Measurements from ENCODE around the gene PERM1. TPM values are rescaled to one million over a fixed set of nuclear protein-coding genes. Genes with fewer than 3 reads are reported as not detected.
"Not testable (repeated sequence)": the region's sequence is repeated elsewhere in the genome, so short reads cannot be mapped to it uniquely, and the experiment has no call there.

The PERM1 gene, protein sequence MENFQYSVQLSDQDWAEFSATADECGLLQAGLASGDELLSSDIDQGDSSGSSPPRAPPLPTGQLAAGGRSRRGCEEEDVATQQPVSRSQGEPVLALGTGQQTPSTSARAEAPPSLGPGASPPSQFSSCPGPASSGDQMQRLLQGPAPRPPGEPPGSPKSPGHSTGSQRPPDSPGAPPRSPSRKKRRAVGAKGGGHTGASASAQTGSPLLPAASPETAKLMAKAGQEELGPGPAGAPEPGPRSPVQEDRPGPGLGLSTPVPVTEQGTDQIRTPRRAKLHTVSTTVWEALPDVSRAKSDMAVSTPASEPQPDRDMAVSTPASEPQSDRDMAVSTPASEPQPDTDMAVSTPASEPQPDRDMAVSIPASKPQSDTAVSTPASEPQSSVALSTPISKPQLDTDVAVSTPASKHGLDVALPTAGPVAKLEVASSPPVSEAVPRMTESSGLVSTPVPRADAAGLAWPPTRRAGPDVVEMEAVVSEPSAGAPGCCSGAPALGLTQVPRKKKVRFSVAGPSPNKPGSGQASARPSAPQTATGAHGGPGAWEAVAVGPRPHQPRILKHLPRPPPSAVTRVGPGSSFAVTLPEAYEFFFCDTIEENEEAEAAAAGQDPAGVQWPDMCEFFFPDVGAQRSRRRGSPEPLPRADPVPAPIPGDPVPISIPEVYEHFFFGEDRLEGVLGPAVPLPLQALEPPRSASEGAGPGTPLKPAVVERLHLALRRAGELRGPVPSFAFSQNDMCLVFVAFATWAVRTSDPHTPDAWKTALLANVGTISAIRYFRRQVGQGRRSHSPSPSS
- under 1 TPM in 3 of 4 donors, not detected in 1; 0.14 to 0.38 (median 0.37) TPM for polyA plus RNA-seq (ENCODE audit: insufficient read length in 4 of 4)

DNA sequence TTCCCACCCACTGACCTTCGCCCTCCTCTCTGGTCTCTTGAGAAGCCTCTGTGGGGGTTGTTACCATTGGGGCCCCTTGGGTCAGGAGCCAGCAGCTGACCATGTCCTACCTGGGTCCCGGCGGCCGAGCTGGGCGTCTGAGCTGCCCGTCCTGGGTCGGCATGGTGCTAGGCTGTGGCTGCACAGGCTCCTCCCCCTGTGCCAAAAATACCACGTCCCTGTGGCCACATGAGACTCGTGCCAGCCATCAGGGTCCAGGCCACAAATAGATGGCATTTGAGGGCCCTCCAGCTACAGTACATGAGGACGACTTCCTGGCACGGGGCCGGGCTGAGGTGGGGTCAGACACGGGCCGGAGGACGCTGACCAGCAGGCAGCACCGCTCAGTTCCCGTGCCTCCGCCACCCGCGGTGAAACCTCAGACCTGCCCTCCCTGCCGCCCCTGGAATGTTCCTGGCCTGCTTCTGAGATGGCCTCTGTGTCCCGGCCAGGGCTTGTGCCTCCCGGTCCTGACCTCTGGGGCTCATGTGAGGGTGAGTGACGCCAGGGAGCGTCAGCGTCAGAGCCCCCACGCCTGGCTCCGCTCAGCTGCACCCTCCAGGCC is at the start of gene PERM1:
PERM1 (minus strand) TSS at position 139 of the 604 bp plus-strand sequence. CDS start 1,064 bp downstream, outside the sequence.
- DNase-seq (ENCODE audit: low read depth in 4 of 4, low spot score in 3 of 4) = no peak

DNA sequence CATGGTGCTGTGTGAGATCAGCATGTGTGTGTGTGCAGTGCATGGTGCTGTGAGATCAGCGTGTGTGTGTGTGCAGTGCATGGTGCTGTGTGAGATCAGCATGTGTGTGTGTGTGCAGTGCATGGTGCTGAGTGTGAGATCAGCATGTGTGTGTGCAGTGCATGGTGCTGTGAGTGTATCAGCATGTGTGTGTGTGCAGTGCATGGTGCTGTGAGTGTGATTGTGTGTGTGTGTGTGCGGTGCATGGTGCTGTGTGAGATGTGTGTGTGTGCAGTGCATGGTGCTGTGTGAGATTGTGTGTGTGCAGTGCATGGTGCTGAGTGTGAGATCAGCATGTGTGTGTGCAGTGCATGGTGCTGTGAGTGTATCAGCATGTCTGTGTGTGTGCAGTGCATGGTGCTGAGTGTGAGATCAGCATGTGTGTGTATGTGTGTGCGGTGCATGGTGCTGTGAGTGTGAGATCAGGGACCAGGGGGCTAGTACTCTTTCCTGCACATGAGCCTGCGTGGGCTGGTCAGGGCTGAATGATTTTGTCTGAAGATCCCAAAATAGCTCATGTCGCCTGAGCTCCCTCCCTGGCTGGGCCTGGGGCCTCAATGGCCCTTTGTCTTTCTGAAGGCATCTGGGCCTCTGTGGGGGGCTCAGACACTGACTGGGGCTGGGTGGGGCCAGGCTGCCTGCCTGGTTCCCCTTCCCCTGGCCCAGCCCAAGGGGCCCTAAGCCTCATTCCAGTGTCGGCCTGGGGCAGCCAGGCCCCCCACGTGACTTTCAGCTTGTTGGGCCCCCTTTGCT is 49.2 kb upstream of the PERM1 start:
- DNase-seq (ENCODE audit: low read depth in 4 of 4, low spot score in 3 of 4) = not testable (repeated sequence)

DNA sequence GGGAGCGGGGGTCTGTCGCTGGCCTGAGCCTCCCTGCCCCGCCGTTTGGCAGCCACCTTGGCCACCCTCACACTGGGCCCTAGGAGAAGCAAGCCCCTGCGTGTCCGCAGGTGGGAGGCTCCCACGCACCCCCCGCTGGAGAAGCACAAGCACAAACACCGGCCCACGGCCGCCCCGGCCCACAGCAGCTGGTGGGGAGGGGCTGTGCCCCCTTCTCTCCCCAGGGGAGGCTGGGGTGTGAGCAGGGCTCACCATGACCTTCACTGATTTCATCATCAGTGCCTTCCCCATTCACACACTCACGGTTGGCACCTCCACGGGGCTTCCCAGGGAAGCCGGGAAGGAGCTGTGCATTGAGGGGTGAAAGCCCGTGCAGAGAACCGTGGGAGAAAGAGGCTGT is 45.9 kb upstream of the PERM1 start:
- no peak for DNase-seq (ENCODE audit: low read depth in 4 of 4, low spot score in 3 of 4)

DNA sequence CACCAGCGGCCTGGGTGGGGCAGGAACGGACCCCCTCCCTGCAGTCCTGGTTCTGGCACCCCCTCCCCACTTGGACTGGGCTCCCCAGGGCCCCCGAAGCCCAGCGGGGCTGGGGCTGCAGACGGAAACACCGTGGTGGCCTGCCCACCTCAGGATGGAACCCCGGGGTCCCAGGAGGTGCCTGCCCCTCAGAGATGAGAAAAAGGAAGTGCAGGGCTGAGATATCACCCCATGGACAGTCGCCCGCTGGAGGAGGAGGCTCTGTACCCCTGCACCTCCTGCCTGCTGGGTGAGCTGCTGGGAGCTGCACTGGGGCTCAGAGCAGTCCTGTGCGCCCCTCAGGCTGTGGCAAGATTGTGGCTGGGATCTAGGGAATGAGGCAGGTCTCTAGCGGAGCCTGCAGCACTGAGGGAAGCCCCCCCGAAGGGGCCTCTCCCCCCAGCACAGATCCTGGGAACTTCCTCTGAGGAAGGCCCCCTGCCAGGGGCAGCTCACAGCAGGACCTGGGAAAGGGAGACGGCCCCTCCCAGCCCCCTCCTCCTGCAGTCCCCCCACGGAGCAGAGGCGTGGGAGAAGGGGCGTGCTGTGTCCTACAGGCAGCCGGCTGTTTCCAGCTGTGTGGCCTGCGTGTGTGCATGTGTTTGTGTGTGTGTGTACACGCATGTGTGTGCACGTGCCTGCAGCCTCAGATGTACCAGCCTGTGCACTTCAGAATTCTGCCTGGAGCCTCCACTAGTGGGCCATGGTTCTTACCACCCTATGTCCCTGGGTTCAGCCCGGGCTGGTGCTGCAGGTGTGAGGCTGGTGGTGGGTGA is 44.9 kb upstream of the PERM1 start:
- no peak for DNase-seq (ENCODE audit: low read depth in 4 of 4, low spot score in 3 of 4)

- DNase-seq (ENCODE audit: low read depth in 4 of 4, low spot score in 3 of 4) = no peak
Observed at GRCh38 chr1:1025730-1026129, 43.8 kb upstream of the PERM1 start.

DNA sequence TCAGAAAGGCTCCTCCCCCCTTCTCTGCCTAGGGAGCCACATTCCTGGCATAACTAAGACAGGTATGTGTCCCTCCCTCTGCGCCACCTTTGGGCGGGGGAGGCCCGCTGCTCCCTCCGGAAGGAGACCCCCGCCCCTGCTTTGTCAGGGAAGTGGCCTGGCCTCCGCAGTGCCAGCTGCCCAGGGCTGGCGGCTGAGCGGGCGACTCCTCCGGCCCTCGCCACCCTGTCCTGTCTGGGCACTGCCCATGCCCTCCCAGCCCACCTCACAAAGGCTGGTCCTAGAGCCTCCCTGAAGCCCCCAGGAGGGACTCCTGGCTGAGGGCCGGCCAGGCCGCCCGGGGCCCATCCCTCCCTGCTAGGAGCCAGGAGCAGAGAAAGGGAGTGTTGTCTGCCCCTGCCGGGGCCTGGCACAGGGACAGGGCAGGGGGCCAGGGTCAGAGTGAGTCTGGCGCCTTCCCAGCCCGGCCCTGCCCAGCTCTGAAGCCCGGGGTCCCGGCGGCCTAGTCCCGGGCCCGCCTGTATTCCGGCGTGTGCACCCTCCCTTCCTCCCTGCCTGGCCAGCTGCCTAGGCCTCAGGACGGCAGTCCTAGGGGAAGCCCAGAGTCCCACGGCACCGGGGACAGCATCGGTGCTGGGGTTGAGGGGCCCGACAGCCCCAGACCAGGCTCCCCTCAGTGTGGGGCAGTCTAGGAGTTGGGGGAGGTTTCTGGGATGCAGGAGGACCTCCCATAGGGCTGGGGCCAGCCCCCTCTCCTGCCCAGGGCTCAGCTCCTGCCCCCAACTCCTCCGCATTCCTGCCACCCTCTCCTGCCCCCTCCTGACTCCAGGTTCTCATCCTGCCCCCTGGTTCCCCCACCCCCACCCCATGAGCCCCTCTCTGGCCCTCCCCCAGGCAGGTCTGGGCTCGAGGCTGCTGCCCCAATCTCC is 43.1 kb upstream of the PERM1 start:
- no peak for DNase-seq (ENCODE audit: low read depth in 4 of 4, low spot score in 3 of 4)

- no peak for DNase-seq (ENCODE audit: low read depth in 4 of 4, low spot score in 3 of 4)
Observed at GRCh38 chr1:1024149-1024770, 42.4 kb upstream of the PERM1 start.

- no peak for DNase-seq (ENCODE audit: low read depth in 4 of 4, low spot score in 3 of 4)
Observed at GRCh38 chr1:1023700-1024099, 41.8 kb upstream of the PERM1 start.

DNA sequence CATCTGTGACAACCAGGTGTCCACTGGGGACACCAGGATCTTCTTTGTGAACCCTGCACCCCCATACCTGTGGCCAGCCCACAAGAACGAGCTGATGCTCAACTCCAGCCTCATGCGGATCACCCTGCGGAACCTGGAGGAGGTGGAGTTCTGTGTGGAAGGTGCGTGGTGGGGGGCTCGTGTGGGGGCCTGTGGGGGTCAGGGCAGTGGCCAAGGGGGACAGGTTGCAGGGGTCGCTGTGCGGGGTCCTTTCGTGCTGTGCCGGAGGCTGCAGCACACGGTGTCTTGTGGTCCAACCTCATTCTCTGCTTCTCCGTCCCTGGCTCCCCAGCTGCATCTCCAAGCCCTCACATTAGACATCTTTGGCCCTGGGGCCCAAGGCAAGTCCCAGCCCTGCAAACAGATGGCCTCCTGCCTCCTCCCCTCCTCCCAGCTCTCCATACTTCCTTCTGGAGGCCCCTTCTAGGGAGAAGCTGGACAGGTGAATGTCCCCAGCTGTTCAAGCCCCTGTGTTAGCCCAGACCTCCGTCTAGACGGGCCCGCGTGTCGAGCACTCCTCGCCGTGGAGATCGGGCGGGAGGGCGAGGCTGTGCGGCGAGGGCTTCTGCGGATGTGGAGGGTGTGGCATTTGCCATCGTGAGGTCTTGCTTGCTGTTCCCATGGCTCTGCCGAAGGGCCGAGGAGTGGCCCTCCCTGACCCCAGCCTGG is 40.6 kb upstream of the PERM1 start:
- no peak for DNase-seq (ENCODE audit: low read depth in 4 of 4, low spot score in 3 of 4)

DNA sequence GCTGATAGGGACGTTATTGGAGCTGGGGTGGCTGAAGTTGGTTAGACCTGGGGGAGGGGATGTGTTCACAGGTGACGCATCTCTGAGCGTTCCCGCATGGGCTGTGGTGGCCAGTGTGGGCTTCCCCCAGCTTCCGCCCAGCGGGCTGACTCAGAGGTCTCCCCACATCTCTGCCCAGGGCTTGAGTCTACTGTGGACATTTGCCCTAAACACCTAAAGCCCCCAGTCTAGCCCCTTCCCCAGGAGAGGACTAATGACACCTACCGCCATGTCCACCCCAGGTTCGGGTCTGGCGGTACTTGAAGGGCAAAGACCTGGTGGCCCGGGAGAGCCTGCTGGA is 40.0 kb upstream of the PERM1 start:
- no peak for DNase-seq (ENCODE audit: low read depth in 4 of 4, low spot score in 3 of 4)

DNA sequence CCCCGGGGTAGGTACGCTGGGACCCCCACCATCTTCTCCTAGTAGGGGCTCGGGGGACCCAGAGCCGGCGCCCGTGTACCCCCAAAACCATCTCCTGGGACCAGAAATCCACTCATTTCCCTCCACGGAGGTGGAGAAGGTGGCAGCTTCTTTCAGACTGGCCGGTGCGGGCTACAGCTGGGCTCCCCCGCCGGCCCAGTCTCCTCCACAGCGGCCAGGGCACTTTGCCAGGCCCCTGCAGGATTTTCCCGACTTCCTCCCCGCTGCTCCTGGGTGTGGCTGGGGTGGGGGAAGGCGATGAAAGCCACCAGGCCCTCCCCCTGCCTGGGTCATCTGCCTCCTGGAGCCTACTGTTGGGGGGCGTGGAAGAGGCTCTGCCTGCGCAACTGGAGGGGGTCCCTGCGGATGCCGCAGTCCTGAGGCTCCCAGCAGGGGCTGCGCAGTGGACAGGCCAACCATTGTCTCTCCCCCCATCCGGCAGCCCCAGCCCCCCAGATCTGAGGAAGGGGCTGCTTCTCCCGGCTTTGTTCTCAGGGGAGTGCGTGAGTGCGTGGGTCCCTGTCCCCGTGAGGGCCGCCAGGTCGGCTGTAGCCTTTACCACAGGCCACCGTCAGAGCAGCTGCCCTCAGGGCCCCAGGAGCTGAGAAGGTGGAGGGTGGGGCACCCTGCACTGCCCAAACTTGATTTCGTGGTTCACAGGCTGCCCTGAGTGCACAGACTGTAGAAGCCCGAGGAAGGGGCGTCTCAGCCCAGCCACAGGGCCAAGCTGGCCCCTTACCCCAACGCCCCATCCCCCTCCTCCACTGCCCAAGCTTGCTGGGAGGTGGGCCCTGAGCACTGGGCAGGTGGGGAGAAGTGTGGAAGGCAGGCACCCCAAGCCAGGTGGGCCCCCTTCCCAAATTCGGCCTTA is 39.4 kb upstream of the PERM1 start:
- no peak for DNase-seq (ENCODE audit: low read depth in 4 of 4, low spot score in 3 of 4)

DNA sequence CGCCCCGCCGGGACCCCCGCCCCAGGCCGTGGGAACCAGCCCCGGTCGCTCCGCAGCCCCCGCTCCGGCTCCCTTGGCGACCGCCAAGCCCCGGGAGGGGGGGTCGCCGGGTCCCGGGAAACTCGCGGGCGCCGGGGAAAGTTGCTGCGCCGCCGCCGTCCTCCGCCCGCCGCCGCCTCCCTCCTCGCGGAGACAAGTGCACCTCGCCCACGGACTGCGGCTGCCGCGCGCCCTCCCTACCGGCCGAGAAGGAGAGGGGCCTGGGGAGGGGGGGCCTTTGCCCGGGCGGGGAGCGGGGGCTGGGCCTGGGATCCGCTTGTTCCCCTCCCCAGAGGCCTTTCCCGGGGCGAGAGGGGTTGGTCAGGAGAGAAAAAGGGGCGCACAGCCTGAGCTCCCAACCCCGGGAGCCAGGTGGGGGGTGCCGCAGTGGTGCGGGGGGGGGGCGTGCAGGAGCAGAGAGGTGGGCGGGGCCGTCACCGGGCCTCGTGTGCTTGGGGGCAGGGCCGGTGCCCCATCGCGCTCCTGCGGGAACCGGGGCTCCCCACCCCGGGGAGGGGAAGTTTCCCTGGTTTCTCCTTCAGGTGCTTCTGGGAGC is 38.6 kb upstream of the PERM1 start:
- no peak for DNase-seq (ENCODE audit: low read depth in 4 of 4, low spot score in 3 of 4)

GRCh38 chr1:1020000-1020404 is 38.1 kb upstream of the PERM1 start, which contains the start of gene AGRN:
Gene AGRN (plus strand): TSS chr1:1020120. CDS start chr1:1020173, 53 bp downstream.
- DNase-seq (ENCODE audit: low read depth in 4 of 4, low spot score in 3 of 4) = no peak

DNA sequence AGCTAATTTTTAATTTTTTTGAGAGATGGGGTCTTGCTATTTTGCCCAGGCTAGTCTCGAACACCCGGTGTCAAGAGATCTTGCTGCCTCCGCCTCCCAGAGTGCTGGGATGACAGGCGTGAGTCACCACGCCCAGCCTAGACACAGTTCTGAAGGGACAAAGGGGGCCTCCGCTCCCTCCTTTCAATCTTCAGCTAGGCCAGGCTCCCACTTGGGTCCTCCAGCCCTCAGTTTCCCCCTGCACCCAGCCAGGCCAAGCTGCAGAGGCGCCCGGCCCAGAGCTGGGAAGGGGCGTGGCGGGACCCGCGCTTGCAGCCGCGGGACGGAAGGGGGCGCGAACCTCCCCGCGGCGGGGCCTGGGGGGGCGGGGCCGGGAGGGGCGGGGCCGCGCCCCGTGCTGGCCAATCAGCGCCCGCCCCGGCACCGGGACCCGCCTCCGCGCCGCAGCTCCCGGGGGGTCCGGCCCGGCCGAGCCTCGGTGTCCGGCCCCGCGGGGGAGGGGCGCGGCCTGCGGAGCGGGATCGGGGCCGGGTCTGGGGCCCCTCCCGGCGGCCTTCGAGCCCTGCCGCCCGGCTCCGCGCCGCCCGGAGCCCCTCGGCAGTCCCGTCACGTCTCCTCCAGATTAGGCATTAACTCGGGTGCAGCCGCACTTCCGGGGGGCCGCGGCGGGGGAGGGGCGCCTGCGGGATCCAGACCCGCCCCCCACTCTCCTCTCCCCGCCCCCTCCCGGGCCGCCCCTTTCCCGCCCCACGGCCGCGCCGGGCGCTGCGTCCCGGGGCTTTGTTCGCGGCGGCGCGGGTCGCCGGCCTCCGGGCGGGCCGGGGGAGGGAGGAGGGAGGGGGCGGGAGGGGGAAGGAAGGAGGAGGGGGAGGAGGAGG is 37.5 kb upstream of the PERM1 start:
- DNase-seq (ENCODE audit: low read depth in 4 of 4, low spot score in 3 of 4) = peak in 3 of 4 donors; percentile 77 to 80 (median 78)

DNA sequence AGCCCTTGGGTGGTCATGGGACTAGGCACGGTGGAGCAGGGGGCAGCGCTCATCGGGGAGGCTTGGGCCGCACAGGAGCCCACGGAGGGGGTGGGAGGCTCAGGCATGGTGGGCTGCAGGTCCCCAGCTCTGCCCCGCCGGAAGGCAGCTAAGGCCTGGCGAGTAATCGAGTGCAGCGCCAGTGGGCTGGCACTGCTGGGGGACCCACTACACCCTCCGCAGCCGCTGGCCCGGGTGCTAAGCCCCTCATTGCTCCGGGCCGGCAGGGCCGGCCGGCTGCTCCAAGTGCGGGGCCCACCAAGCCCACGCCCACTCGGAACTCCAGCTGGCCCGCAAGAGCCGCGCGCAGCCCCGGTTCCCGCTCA is 36.4 kb upstream of the PERM1 start:
- not testable (repeated sequence) for DNase-seq (ENCODE audit: low read depth in 4 of 4, low spot score in 3 of 4)

Measured in right renal pelvis (tissue), 4 donors.